H9 (cell line): ENCODE measurements around the gene RAB3C. TPM values are rescaled to one million over a fixed set of nuclear protein-coding genes. Genes with fewer than 3 reads are reported as not detected.

ENCODE experiments used
- DNase-seq: peaks from one replicate; pipeline ENCODE4 v3.0.0-alpha.2; 2017
- H2AFZ ChIP-seq: one replicate; pipeline ENCODE4 v1.6.1; 2013; ENCODE audit warnings: mild to moderate bottlenecking, low read length, control low read depth, moderate library complexity
- H2AK5ac ChIP-seq: 2 replicates; pipeline ENCODE4 v1.6.1; 2013; ENCODE audit warnings: low read length, control low read depth, mixed read lengths; ENCODE audit not compliant: insufficient read length
- H2BK120ac ChIP-seq: one replicate; pipeline ENCODE4 v1.6.1; 2013; ENCODE audit warnings: low read depth, mild to moderate bottlenecking, low read length, control low read depth, inconsistent platforms; ENCODE audit not compliant: poor library complexity, severe bottlenecking
- H2BK12ac ChIP-seq: 2 replicates; pipeline ENCODE4 v1.6.1; 2013; ENCODE audit warnings: low read length, control low read depth, mixed read lengths, low read depth; ENCODE audit not compliant: insufficient read length
- H2BK15ac ChIP-seq: 2 replicates; pipeline ENCODE4 v1.6.1; 2013; ENCODE audit warnings: low read depth, low read length, control low read depth
- H2BK20ac ChIP-seq: one replicate; pipeline ENCODE4 v1.6.1; 2013; ENCODE audit warnings: low read depth, mild to moderate bottlenecking, low read length, control low read depth, inconsistent platforms; ENCODE audit not compliant: poor library complexity, severe bottlenecking
- H2BK5ac ChIP-seq: 2 replicates; pipeline ENCODE4 v1.6.1; 2013; ENCODE audit warnings: low read length, control low read depth, mixed read lengths; ENCODE audit not compliant: insufficient read length
- H3K14ac ChIP-seq: 2 replicates; pipeline ENCODE4 v1.6.1; 2013; ENCODE audit warnings: low read length, control low read depth; ENCODE audit not compliant: insufficient read depth
- H3K18ac ChIP-seq: 2 replicates; pipeline ENCODE4 v1.6.1; 2013; ENCODE audit warnings: low read depth, mild to moderate bottlenecking, mixed read lengths, low read length, control low read depth; ENCODE audit not compliant: insufficient read length
- H3K23ac ChIP-seq: 2 replicates; pipeline ENCODE4 v1.6.1; 2013; ENCODE audit warnings: low read length, control low read depth, mixed read lengths, low read depth; ENCODE audit not compliant: insufficient read length
- H3K23me2 ChIP-seq: 2 replicates; pipeline ENCODE4 v1.6.1; 2013; ENCODE audit warnings: low read depth, mild to moderate bottlenecking, mixed read lengths, low read length, control low read depth; ENCODE audit not compliant: insufficient read length, poor library complexity, severe bottlenecking
- H3K27ac ChIP-seq: 2 replicates; pipeline ENCODE4 v1.5.1; 2013; ENCODE audit warnings: low read length, control low read depth, mixed read lengths, low read depth; ENCODE audit not compliant: insufficient read length
- H3K27me3 ChIP-seq: 2 replicates; pipeline ENCODE4 v1.6.1; 2013; ENCODE audit warnings: low read length, control low read depth, inconsistent platforms; ENCODE audit not compliant: insufficient read depth
- H3K4ac ChIP-seq: 2 replicates; pipeline ENCODE4 v1.6.1; 2013; ENCODE audit warnings: low read depth, mild to moderate bottlenecking, control low read depth, inconsistent platforms, low read length, moderate library complexity
- H3K4me1 ChIP-seq: 2 replicates; pipeline ENCODE4 v1.6.1; 2013; ENCODE audit warnings: low read length, control low read depth, inconsistent platforms; ENCODE audit not compliant: insufficient read depth
- H3K4me2 ChIP-seq: 2 replicates; pipeline ENCODE4 v1.6.1; 2013; ENCODE audit warnings: low read length, control low read depth, mixed read lengths; ENCODE audit not compliant: insufficient read length, insufficient read depth
- H3K56ac ChIP-seq: 2 replicates; pipeline ENCODE4 v1.6.1; 2013; ENCODE audit warnings: low read depth, mild to moderate bottlenecking, mixed read lengths, low read length, control low read depth; ENCODE audit not compliant: insufficient read length
- H3K79me1 ChIP-seq: 2 replicates; pipeline ENCODE4 v1.6.1; 2013; ENCODE audit warnings: low read depth, mild to moderate bottlenecking, moderate library complexity, low read length, control low read depth, inconsistent platforms; ENCODE audit not compliant: insufficient read depth, poor library complexity, severe bottlenecking
- H3K79me2 ChIP-seq: 2 replicates; pipeline ENCODE4 v1.6.1; 2013; ENCODE audit warnings: low read length, control low read depth, inconsistent platforms; ENCODE audit not compliant: insufficient read depth
- H3K9ac ChIP-seq: 2 replicates; pipeline ENCODE4 v1.6.1; 2013; ENCODE audit warnings: low read length, control low read depth, mixed read lengths; ENCODE audit not compliant: insufficient read length; ENCODE audit errors: extremely low read depth
- H3K9me3 ChIP-seq: one replicate; pipeline ENCODE4 v1.6.1; 2013; ENCODE audit warnings: low read depth, low read length, inconsistent platforms; ENCODE audit not compliant: control insufficient read depth
- H3T11ph ChIP-seq: one replicate; pipeline ENCODE4 v1.6.1; 2013; ENCODE audit warnings: mild to moderate bottlenecking, low read length, control low read depth, inconsistent platforms
- H4K20me1 ChIP-seq: one replicate; pipeline ENCODE4 v1.6.1; 2013; ENCODE audit not compliant: control insufficient read depth, insufficient read length, insufficient read depth
- H4K5ac ChIP-seq: 2 replicates; pipeline ENCODE4 v1.6.1; 2013; ENCODE audit warnings: low read depth, mild to moderate bottlenecking, mixed read lengths, low read length, control low read depth; ENCODE audit not compliant: insufficient read length
- H4K8ac ChIP-seq: replicated peaks from 2 replicates; pipeline ENCODE4 v1.6.1; 2013; ENCODE audit warnings: low read length, control low read depth, mixed read lengths, low read depth; ENCODE audit not compliant: insufficient read length
- H4K91ac ChIP-seq: 2 replicates; pipeline ENCODE4 v1.6.1; 2013; ENCODE audit warnings: low read depth, mild to moderate bottlenecking, moderate library complexity, mixed read lengths, low read length, control low read depth; ENCODE audit not compliant: insufficient read length
- H3K27ac Mint-ChIP-seq, 3 experiments: 2 replicates in 2 of 3; 3 replicates in 1 of 3; pipeline ENCODE4 v1.8.0; 2020 to 2021; ENCODE audit warnings: mixed read lengths in 3 of 3, mild to moderate bottlenecking in 1 of 3, moderate library complexity in 1 of 3
- H3K27me3 Mint-ChIP-seq: 2 replicates; pipeline ENCODE4 v1.8.0; 2021; ENCODE audit warnings: low read depth, mild to moderate bottlenecking, moderate library complexity, mixed read lengths
- H3K36me3 Mint-ChIP-seq, 3 experiments: 2 replicates in 2 of 3; 3 replicates in 1 of 3; pipeline ENCODE4 v1.8.0; 2020 to 2021; ENCODE audit warnings: low read depth in 3 of 3, mixed read lengths in 3 of 3; ENCODE audit not compliant: insufficient read depth in 1 of 3
- H3K4me1 Mint-ChIP-seq, 2 experiments: 2 replicates each; pipeline ENCODE4 v1.8.0; 2020; ENCODE audit warnings: mixed read lengths in 2 of 2
- H3K4me3 Mint-ChIP-seq, 2 experiments: 2 replicates in 1 of 2; 3 replicates in 1 of 2; pipeline ENCODE4 v1.8.0; 2020 to 2021; ENCODE audit warnings: mild to moderate bottlenecking in 2 of 2, mixed read lengths in 2 of 2, moderate library complexity in 1 of 2
- H3K9me3 Mint-ChIP-seq, 2 experiments: 2 replicates in 1 of 2; 3 replicates in 1 of 2; pipeline ENCODE4 v1.8.0; 2020; ENCODE audit warnings: mild to moderate bottlenecking in 2 of 2, mixed read lengths in 2 of 2, moderate library complexity in 1 of 2
- WGBS: extraction: QIAGEN DNeasy Blood & Tissue Kit; methylation state at CpG from one replicate; pipeline ENCODE4 v1.1.7; 2013; ENCODE audit warnings: missing lambda C conversion rate, low lambda C conversion rate, mixed read lengths; ENCODE audit not compliant: insufficient read length; ENCODE audit errors: extremely low coverage; 5-methylcytosine and 5-hydroxymethylcytosine counted together
- total RNA-seq: library from RNA; stranded (reverse); gene quantifications from 2 replicates; pipeline ENCODE4 v1.2.1, GENCODE V29; 2021
- TF ChIP-seq, protein P1 (sequence below): fragments of 200-600 bp; sonication (generic); conservative IDR thresholded peaks from 3 replicates; pipeline ENCODE4 v1.8.0; 2021; ENCODE audit warnings: antibody characterized with exemption, mild to moderate bottlenecking

Gene RAB3C
- total RNA-seq, 1 experiment from 2014 or later, result 16.3 TPM

DNA sequence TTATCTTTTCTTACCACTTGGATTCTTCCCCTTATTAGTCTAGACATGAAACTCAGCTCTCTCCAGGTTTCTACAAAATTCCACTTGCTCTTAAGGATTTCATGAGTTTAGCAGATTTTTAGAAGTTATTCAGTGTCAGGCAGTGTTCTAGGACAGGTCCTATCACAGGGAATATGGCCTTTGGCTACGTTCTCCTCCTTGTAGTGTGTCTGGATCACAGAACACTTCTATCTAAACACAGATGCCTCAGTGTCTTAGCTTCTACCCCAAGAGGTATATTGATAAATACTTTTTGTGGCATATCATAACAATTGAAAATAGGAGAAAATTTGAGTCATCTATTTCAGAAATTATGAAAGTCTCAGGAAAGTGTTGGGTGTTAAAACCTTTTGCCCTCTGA, 15.6 kb downstream of the RAB3C start:
- Histone ChIP-seq H2AFZ (no peak overlapping the region), H3K4me1 (no peaks in the 10 kb centered on the region), H3K79me2 (no peaks in the 10 kb centered on the region), H4K91ac (no peak overlapping the region), H4K8ac (no peak overlapping the region), H4K5ac (no peak overlapping the region), H3K27ac (no peak overlapping the region), H3K9me3 (no peaks in the 10 kb centered on the region), H3K4me2 (no peak overlapping the region), H2BK12ac (no peak overlapping the region), H3K23me2 (no peaks in the 10 kb centered on the region), H3K79me1 (no peaks in the 10 kb centered on the region), H2BK20ac (no peak overlapping the region), H3K23ac (no peak overlapping the region), H2BK5ac (no peak overlapping the region), H3K14ac (no peak overlapping the region), H3K4ac (no peak overlapping the region), H2BK15ac (no peak overlapping the region), H4K20me1 (no peaks in the 10 kb centered on the region), H3K27me3 (no peaks in the 10 kb centered on the region), H2AK5ac (no peak overlapping the region), H3K56ac (no peak overlapping the region), H3K9ac (no peak overlapping the region), H3T11ph (no peak overlapping the region), H2BK120ac (no peak overlapping the region), H3K18ac (no peak overlapping the region)
- H3K4me3 Mint-ChIP-seq, result no peak overlapping the region
- TF ChIP-seq, protein P1, sequence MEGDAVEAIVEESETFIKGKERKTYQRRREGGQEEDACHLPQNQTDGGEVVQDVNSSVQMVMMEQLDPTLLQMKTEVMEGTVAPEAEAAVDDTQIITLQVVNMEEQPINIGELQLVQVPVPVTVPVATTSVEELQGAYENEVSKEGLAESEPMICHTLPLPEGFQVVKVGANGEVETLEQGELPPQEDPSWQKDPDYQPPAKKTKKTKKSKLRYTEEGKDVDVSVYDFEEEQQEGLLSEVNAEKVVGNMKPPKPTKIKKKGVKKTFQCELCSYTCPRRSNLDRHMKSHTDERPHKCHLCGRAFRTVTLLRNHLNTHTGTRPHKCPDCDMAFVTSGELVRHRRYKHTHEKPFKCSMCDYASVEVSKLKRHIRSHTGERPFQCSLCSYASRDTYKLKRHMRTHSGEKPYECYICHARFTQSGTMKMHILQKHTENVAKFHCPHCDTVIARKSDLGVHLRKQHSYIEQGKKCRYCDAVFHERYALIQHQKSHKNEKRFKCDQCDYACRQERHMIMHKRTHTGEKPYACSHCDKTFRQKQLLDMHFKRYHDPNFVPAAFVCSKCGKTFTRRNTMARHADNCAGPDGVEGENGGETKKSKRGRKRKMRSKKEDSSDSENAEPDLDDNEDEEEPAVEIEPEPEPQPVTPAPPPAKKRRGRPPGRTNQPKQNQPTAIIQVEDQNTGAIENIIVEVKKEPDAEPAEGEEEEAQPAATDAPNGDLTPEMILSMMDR, result no peak
- WGBS, result no CpG with 5 or more reads among the region's 1 CpG
- peaks cover 2% of the 10 kb centered on the region; the same call in 1 of the 2 replicates for H3K27me3 Mint-ChIP-seq
- DNase-seq, result no peak
- peaks cover 12% of the 10 kb centered on the region in 2 experiments for H3K4me1 Mint-ChIP-seq
- H3K27ac Mint-ChIP-seq, result no peak overlapping the region
- peaks cover 18 to 24% of the 10 kb centered on the region in 2 experiments for H3K9me3 Mint-ChIP-seq
- peaks cover 4 to 19% (median 17%) of the 10 kb centered on the region in 3 experiments; a peak in 6 of 7 replicates for H3K36me3 Mint-ChIP-seq
